ENCODE results near the gene XK. TPM values are rescaled to one million over a fixed set of nuclear protein-coding genes. Genes with fewer than 3 reads are reported as not detected.

XK gene
- total and polyA plus RNA-seq, 2 of the 4 experiments (the other 2 are of a cell fraction): under 0.01 to 0.02 TPM

GRCh38 chrX:37679230-37679629 lies 6.4 kb upstream of the XK start:
- no CpG with 5 or more reads among the region's 1 CpG for WGBS, 2 experiments (ENCODE audit: extremely low coverage in 2 of 2, insufficient read length in 1 of 2)
- CTCF ChIA-PET: no interaction called here

More at GRCh38 chrX:37679230-37679629, 6.4 kb upstream of the XK start:
- no peak overlapping the region for H2AFZ ChIP-seq (replicated peaks; ENCODE audit: low read length, poor library complexity)
- no peak overlapping the region for H4K8ac ChIP-seq (ENCODE audit: low read depth in 2 of 2, low read length in 2 of 2)
- H3K4me2 ChIP-seq (ENCODE audit: low read depth, low read length): no peak overlapping the region
- no peak overlapping the region for H3K9ac ChIP-seq (ENCODE audit: low read depth, low read length)
- no peaks in the 10 kb centered on the region for H3K79me1 ChIP-seq (ENCODE audit: low read depth in 1 of 2, low read length in 2 of 2)
- H3K4ac ChIP-seq (ENCODE audit: low read depth, low read length): no peak overlapping the region
- H3K14ac ChIP-seq (replicated peaks; ENCODE audit: low read depth, low read length): no peak overlapping the region
- no peaks in the 10 kb centered on the region for H4K20me1 ChIP-seq (ENCODE audit: insufficient read depth, low read length)
- H3K4me3 ChIP-seq (ENCODE audit: insufficient read depth, low read depth, low read length): no peak overlapping the region
- H3K18ac ChIP-seq (ENCODE audit: low read depth, low read length): no peak overlapping the region
- dilution Hi-C loops (cut with HindIII; ENCODE audit: low sequenced_read_pairs, unreplicated experiment): no loop called here
- TF ChIP-seq NFE2L2 (IDR thresholded peaks at IDR 0.05; ENCODE audit: low read depth, low read length) (no peak), BHLHE40 (IDR thresholded peaks at IDR 0.05; ENCODE audit: low read depth, low read length) (no peak), CTCF (conservative IDR thresholded peaks at IDR 0.05; ENCODE audit: low read depth, low read length) (no peak), RFX5 (IDR thresholded peaks at IDR 0.05; ENCODE audit: low read depth, low read length) (no peak), ELK1 (IDR thresholded peaks at IDR 0.05; ENCODE audit: borderline replicate concordance, low read depth, low read length) (no peak), USF2 (IDR thresholded peaks at IDR 0.05; ENCODE audit: low read depth, low read length) (no peak), RAD21 (IDR thresholded peaks at IDR 0.05; ENCODE audit: low read length) (no peak), MAZ (IDR thresholded peaks at IDR 0.05; ENCODE audit: borderline replicate concordance, low read depth, low read length) (no peak), MXI1 (IDR thresholded peaks at IDR 0.05; ENCODE audit: borderline replicate concordance, low read depth, low read length) (no peak), CEBPB (IDR thresholded peaks at IDR 0.05; ENCODE audit: low read depth, low read length) (no peak), RCOR1 (IDR thresholded peaks at IDR 0.05; ENCODE audit: insufficient replicate concordance, low read length) (no peak), POLR2A (IDR thresholded peaks at IDR 0.05; ENCODE audit: low read depth, low read length) (no peak)
- H2BK20ac ChIP-seq (ENCODE audit: low read depth, low read length): no peak overlapping the region
- H3K36me3 ChIP-seq (ENCODE audit: control insufficient read depth, insufficient read depth, low read length): no peaks in the 10 kb centered on the region
- H3K23ac ChIP-seq (ENCODE audit: low read depth, low read length): no peak overlapping the region
- H3K56ac ChIP-seq (ENCODE audit: extremely low read depth, insufficient read depth, low read length): no peak overlapping the region
- H2AK5ac ChIP-seq (ENCODE audit: low read depth, low read length): no peak overlapping the region
- H3K9me3 ChIP-seq (ENCODE audit: control insufficient read depth, insufficient read depth, low read length): no peaks in the 10 kb centered on the region
- no peak overlapping the region for H4K5ac ChIP-seq (ENCODE audit: low read depth, low read length)
- intact Hi-C loops (cut with micrococcal nuclease): no loop called here
- H3K4me1 ChIP-seq (ENCODE audit: control insufficient read depth, insufficient read depth, low read length): no peaks in the 10 kb centered on the region
- H2AK9ac ChIP-seq (replicated peaks; ENCODE audit: low read depth, low read length, poor library complexity): no peak overlapping the region
- POLR2A ChIA-PET (ENCODE audit: unreplicated experiment): no interaction called here
- no peak overlapping the region for H4K91ac ChIP-seq (ENCODE audit: insufficient read depth, low read depth, low read length)
- H3K27me3 ChIP-seq (ENCODE audit: control insufficient read depth, insufficient read depth, low read length): peaks cover 2% of the 10 kb centered on the region
- in situ Hi-C loops (cut with MboI; ENCODE audit: low sequenced_read_pairs): no loop called here
- no peak overlapping the region for H2BK15ac ChIP-seq (ENCODE audit: low read depth, low read length)
- H2BK120ac ChIP-seq (ENCODE audit: low read depth, low read length): no peak overlapping the region
- no peak overlapping the region for H3K27ac ChIP-seq (ENCODE audit: insufficient read depth, low read length)
- no TSS peak for BruUV-seq (replicated peaks)
- no peak for DNase-seq
- no peak for ATAC-seq (ENCODE audit: low read depth)
- H3K9me1 ChIP-seq (ENCODE audit: insufficient read depth, low read length): no peaks in the 10 kb centered on the region
- no peak overlapping the region for H2BK5ac ChIP-seq (ENCODE audit: low read depth, low read length, poor library complexity, severe bottlenecking)
